HCT116 (cell line): Measurements from ENCODE around the gene ABCC11. TPM values are rescaled to one million over a fixed set of nuclear protein-coding genes. Genes with fewer than 3 reads are reported as not detected.

Source experiments
- ATAC-seq: fragments of 200-7000 bp; cut with Tn5 transposase; 2 replicates; pipeline ENCODE4 v1.9.1; 2020; ENCODE audit warnings: mild to moderate bottlenecking, moderate library complexity
- BruUV-seq: library from RNA; stranded (reverse); fragments of 400-500 nt; replicated peaks from 2 replicates; lab custom pipeline; 2021; lab: Mats Ljungman, UMichigan
- CTCF ChIA-PET: fragments of 300-600 bp; sonication (Branson Sonifier 250); formaldehyde crosslinking; loops from one replicate; lab custom pipeline; 2021; ENCODE audit warnings: antibody characterized with exemption; lab: Charles Lee
- POLR2A ChIA-PET: fragments of 300-600, 350-600 bp; sonication (Branson Sonifier 250); formaldehyde crosslinking; loops from one replicate; lab custom pipeline; 2021; ENCODE audit warnings: antibody characterized with exemption; lab: Charles Lee
- RAD21 ChIA-PET, 2 experiments: fragments of 300-600 bp; sonication (Branson Sonifier 250); formaldehyde crosslinking; loops; one replicate each; lab custom pipeline; 2023; ENCODE audit warnings: low total read pairs in 2 of 2; ENCODE audit not compliant: uncharacterized antibody in 2 of 2, unreplicated experiment in 2 of 2, low non-redundant PET in 1 of 2; lab: Charles Lee
- DNase-seq: peaks from one replicate; pipeline ENCODE4 v3.0.0-alpha.2; 2010; ENCODE audit warnings: low read depth, low spot score
- H2AFZ ChIP-seq: fragments of 200-600 bp; shearing (Covaris generic), sonication (generic); 2 replicates; pipeline ENCODE4 v1.6.1; 2017; ENCODE audit warnings: low read depth, mixed run types, mixed read lengths, antibody characterized with exemption, low read length; ENCODE audit not compliant: poor library complexity, severe bottlenecking
- H3K27ac ChIP-seq: 2 replicates; pipeline ENCODE4 v1.5.1; 2012; ENCODE audit warnings: low read depth, low read length
- H3K27me3 ChIP-seq: fragments of 200-600 bp; sonication (generic); 2 replicates; pipeline ENCODE4 v1.6.1; 2016; ENCODE audit warnings: mixed run types, low read length, mixed read lengths; ENCODE audit not compliant: insufficient read depth
- H3K36me3 ChIP-seq, 2 experiments: fragments of 200-500 bp in 1 of 2; fragments of 200-600 bp in 1 of 2; sonication (Bioruptor generic) in 1 of 2; sonication (generic) in 1 of 2; 2 replicates each; pipeline versions ENCODE4 v1.5.1 to v1.6.1; 2014 to 2016; ENCODE audit warnings: low read length in 2 of 2, inconsistent platforms in 1 of 2, mixed read lengths in 1 of 2, mixed run types in 1 of 2; ENCODE audit not compliant: insufficient read depth in 2 of 2, control insufficient read depth in 1 of 2
- H3K4me1 ChIP-seq, 2 experiments: fragments of 200-600 bp in 1 of 2; sonication (generic) in 1 of 2; 2 replicates each; pipeline versions ENCODE4 v1.5.1 to v1.6.1; 2012 to 2017; ENCODE audit warnings: low read length in 2 of 2, inconsistent platforms in 1 of 2, mild to moderate bottlenecking in 1 of 2, mixed read lengths in 1 of 2, mixed run types in 1 of 2, moderate library complexity in 1 of 2; ENCODE audit not compliant: insufficient read depth in 2 of 2, control insufficient read depth in 1 of 2
- H3K4me2 ChIP-seq: fragments of 200-600 bp; sonication (generic); 2 replicates; pipeline ENCODE4 v1.6.1; 2017; ENCODE audit warnings: mixed run types, low read length, mixed read lengths
- H3K4me3 ChIP-seq, 2 experiments: fragments of 200-600 bp in 1 of 2; sonication (generic) in 1 of 2; replicated peaks in 1 of 2; 2 replicates each; pipeline ENCODE4 v1.5.1; 2011 to 2016; ENCODE audit warnings: low read length in 2 of 2, control low read depth in 1 of 2, low read depth in 1 of 2, mild to moderate bottlenecking in 1 of 2, mixed read lengths in 1 of 2, mixed run types in 1 of 2
- H3K79me2 ChIP-seq: fragments of 200-600 bp; sonication (generic); 2 replicates; pipeline ENCODE4 v1.6.1; 2017; ENCODE audit warnings: mild to moderate bottlenecking, mixed run types, low read length, moderate library complexity, mixed read lengths; ENCODE audit not compliant: insufficient read depth
- H3K9ac ChIP-seq: fragments of 200-600 bp; sonication (generic); 2 replicates; pipeline ENCODE4 v1.6.1; 2016; ENCODE audit warnings: low read length, mixed read lengths
- H3K9me2 ChIP-seq: fragments of 200-600 bp; sonication (generic), shearing (Covaris generic); 2 replicates; pipeline ENCODE4 v1.6.1; 2017; ENCODE audit warnings: mixed run types, mild to moderate bottlenecking, moderate library complexity; ENCODE audit not compliant: insufficient read depth
- H3K9me3 ChIP-seq, 2 experiments: fragments of 200-500 bp in 1 of 2; fragments of 200-600 bp in 1 of 2; sonication (Bioruptor generic) in 1 of 2; sonication (generic) in 1 of 2; 2 replicates each; pipeline ENCODE4 v1.6.1; 2014 to 2017; ENCODE audit warnings: low read length in 2 of 2, mixed read lengths in 2 of 2, inconsistent platforms in 1 of 2, low read depth in 1 of 2, mild to moderate bottlenecking in 1 of 2, mixed run types in 1 of 2, moderate library complexity in 1 of 2; ENCODE audit not compliant: control insufficient read depth in 1 of 2, insufficient read depth in 1 of 2
- H4K20me1 ChIP-seq: fragments of 200-600 bp; sonication (generic), shearing (Covaris generic); 2 replicates; pipeline ENCODE4 v1.6.1; 2017; ENCODE audit warnings: mixed run types, mild to moderate bottlenecking, moderate library complexity; ENCODE audit not compliant: insufficient read depth
- CBX3 ChIP-seq: IDR thresholded peaks from 2 replicates; pipeline ENCODE4 v1.6.1; 2012; ENCODE audit warnings: low read depth
- CEBPB ChIP-seq: IDR thresholded peaks from 2 replicates; pipeline ENCODE4 v1.6.1; 2012; ENCODE audit warnings: low read depth
- EGR1 ChIP-seq: IDR thresholded peaks from 2 replicates; pipeline ENCODE4 v1.6.1; 2012; ENCODE audit warnings: low read depth
- EZH2 ChIP-seq: fragments of 200-600 bp; sonication (generic); IDR thresholded peaks from 2 replicates; pipeline ENCODE4 v1.6.1; 2017; ENCODE audit warnings: antibody characterized with exemption, mixed run types
- EZH2phosphoT487 ChIP-seq: fragments of 200-600 bp; IDR thresholded peaks from 2 replicates; pipeline ENCODE4 v1.6.1; 2018; ENCODE audit warnings: antibody characterized with exemption, borderline replicate concordance
- MAX ChIP-seq: IDR thresholded peaks from 2 replicates; pipeline ENCODE4 v1.6.1; 2012
- POLR2A ChIP-seq: IDR thresholded peaks from 2 replicates; pipeline ENCODE4 v1.7.0; 2011; ENCODE audit warnings: borderline replicate concordance; ENCODE audit not compliant: insufficient read depth, insufficient read length; ENCODE audit errors: extremely low read depth
- POLR2AphosphoS5 ChIP-seq: IDR thresholded peaks from 2 replicates; pipeline ENCODE4 v1.6.1; 2011; ENCODE audit warnings: mild to moderate bottlenecking, low read depth, low read length, moderate library complexity
- RAD21 ChIP-seq: IDR thresholded peaks from 2 replicates; pipeline ENCODE4 v1.6.1; 2012; ENCODE audit warnings: low read depth, mild to moderate bottlenecking
- SP1 ChIP-seq: IDR thresholded peaks from 2 replicates; pipeline ENCODE4 v1.6.1; 2012; ENCODE audit warnings: low read depth
- SRF ChIP-seq: IDR thresholded peaks from 2 replicates; pipeline ENCODE4 v1.6.1; 2012; ENCODE audit warnings: low read depth
- TCF7L2 ChIP-seq: IDR thresholded peaks from 2 replicates; pipeline ENCODE4 v1.7.0; 2011; ENCODE audit warnings: borderline replicate concordance, inconsistent platforms; ENCODE audit not compliant: insufficient read depth, insufficient read length; ENCODE audit errors: extremely low read depth
- YY1 ChIP-seq: IDR thresholded peaks from 2 replicates; pipeline ENCODE4 v1.6.1; 2011; ENCODE audit warnings: low read length, low read depth, moderate library complexity, mild to moderate bottlenecking; ENCODE audit not compliant: insufficient replicate concordance; ENCODE audit errors: extremely low read depth
- ZBTB33 ChIP-seq: IDR thresholded peaks from 2 replicates; pipeline ENCODE4 v1.6.1; 2011; ENCODE audit warnings: mild to moderate bottlenecking, low read length, moderate library complexity; ENCODE audit not compliant: insufficient replicate concordance; ENCODE audit errors: extremely low read depth
- ZFX ChIP-seq: fragments of 450-650 bp; IDR thresholded peaks from 2 replicates; pipeline ENCODE4 v1.6.1; 2017
- ZNF274 ChIP-seq: fragments of 200-500 bp; sonication (Bioruptor generic); IDR thresholded peaks from 2 replicates; pipeline ENCODE4 v1.6.1; 2014; ENCODE audit warnings: mild to moderate bottlenecking, low read depth, low read length, inconsistent platforms
- intact Hi-C: fragments of 100-400 bp; cut with micrococcal nuclease; formaldehyde crosslinking; loops from 2 replicates; pipeline ENCODE4 v1.10.0; 2022
- total RNA-seq: library from RNA; stranded (reverse); gene quantifications from one replicate; pipeline ENCODE4 v1.2.1, GENCODE V29; 2021; ENCODE audit not compliant: unreplicated experiment
- TF ChIP-seq, protein P1 (sequence below), 3 experiments: fragments of 200-600 bp in 1 of 3; sonication (generic) in 1 of 3; IDR thresholded peaks in 2 of 3; conservative IDR thresholded peaks in 1 of 3; 2 replicates each; pipeline ENCODE4 v1.5.1; 2012 to 2017; ENCODE audit warnings: low read depth in 2 of 3, low read length in 2 of 3, antibody characterized with exemption in 1 of 3, borderline replicate concordance in 1 of 3, control low read depth in 1 of 3, mild to moderate bottlenecking in 1 of 3, mixed read lengths in 1 of 3, mixed run types in 1 of 3, moderate library complexity in 1 of 3; ENCODE audit not compliant: insufficient read depth in 1 of 3
- TF ChIP-seq, protein P2 (sequence below): IDR thresholded peaks from 2 replicates; pipeline ENCODE4 v1.6.1; 2012

ABCC11 gene
- total RNA-seq, 1 experiment from 2014 or later: 0.54 TPM

- POLR2A ChIA-PET: no interaction called here
- no peak overlapping the region for H3K4me2 ChIP-seq
- H4K20me1 ChIP-seq: no peaks in the 10 kb centered on the region
- H3K4me1 ChIP-seq: no peaks in the 10 kb centered on the region
- H3K27ac ChIP-seq: no peak overlapping the region
- BruUV-seq: no TSS peak
- H3K27me3 ChIP-seq: no peaks in the 10 kb centered on the region
- intact Hi-C loops: no loop called here
- H2AFZ ChIP-seq: no peak overlapping the region
- 0 out of 4 replicates have a peak, but pooled peaks cover 0 to 1% of the 10 kb centered on the region in 2 experiments for H3K36me3 ChIP-seq
- no peak for ATAC-seq
- no peaks in the 10 kb centered on the region for H3K9me2 ChIP-seq
- no peak overlapping the region for H3K9ac ChIP-seq
- TF ChIP-seq TCF7L2 (no peak), YY1 (no peak), EZH2 (no peak), ZFX (no peak), EZH2phosphoT487 (no peak)
- TF ChIP-seq, all 23 proteins: peak for 0
- ChIA-PET RAD21 (no interaction called here), CTCF (no interaction called here)
- Histone ChIP-seq H3K9me3 (no peaks in the 10 kb centered on the region), H3K79me2 (no peaks in the 10 kb centered on the region; the same call in 1 of the 2 replicates), H3K4me3 (no peak overlapping the region)
- no peak for DNase-seq
These were observed 28.8 kb upstream of the ABCC11 start for GRCh38 chr16:48276102-48276501.

- H3K9me3 ChIP-seq: no peaks in the 10 kb centered on the region
- H3K27ac ChIP-seq: no peak overlapping the region
- ChIA-PET POLR2A (no interaction called here), RAD21 (no interaction called here), CTCF (no interaction called here)
- no peak for DNase-seq
- no peak overlapping the region for H3K4me2 ChIP-seq
- no peak overlapping the region for H2AFZ ChIP-seq
- intact Hi-C loops: no loop called here
- H3K9me2 ChIP-seq: no peaks in the 10 kb centered on the region
- 0 out of 4 replicates have a peak, but pooled peaks cover 2 to 3% of the 10 kb centered on the region in 2 experiments for H3K36me3 ChIP-seq
- H3K27me3 ChIP-seq: no peaks in the 10 kb centered on the region
- no peaks in the 10 kb centered on the region for H4K20me1 ChIP-seq
- H3K4me1 ChIP-seq: no peaks in the 10 kb centered on the region
- no peak overlapping the region for H3K9ac ChIP-seq
- no TSS peak for BruUV-seq
- no peak for ATAC-seq
- no peaks in the 10 kb centered on the region for H3K79me2 ChIP-seq
- H3K4me3 ChIP-seq: no peak overlapping the region
- TF ChIP-seq RAD21 (no peak), POLR2AphosphoS5 (no peak), ZNF274 (no peak), CEBPB (no peak), CBX3 (no peak), ZFX (no peak), POLR2A (no peak), ZBTB33 (no peak), EZH2phosphoT487 (no peak), SP1 (no peak), MAX (no peak), YY1 (no peak), SRF (no peak), EGR1 (no peak)
- TF ChIP-seq, protein P1, sequence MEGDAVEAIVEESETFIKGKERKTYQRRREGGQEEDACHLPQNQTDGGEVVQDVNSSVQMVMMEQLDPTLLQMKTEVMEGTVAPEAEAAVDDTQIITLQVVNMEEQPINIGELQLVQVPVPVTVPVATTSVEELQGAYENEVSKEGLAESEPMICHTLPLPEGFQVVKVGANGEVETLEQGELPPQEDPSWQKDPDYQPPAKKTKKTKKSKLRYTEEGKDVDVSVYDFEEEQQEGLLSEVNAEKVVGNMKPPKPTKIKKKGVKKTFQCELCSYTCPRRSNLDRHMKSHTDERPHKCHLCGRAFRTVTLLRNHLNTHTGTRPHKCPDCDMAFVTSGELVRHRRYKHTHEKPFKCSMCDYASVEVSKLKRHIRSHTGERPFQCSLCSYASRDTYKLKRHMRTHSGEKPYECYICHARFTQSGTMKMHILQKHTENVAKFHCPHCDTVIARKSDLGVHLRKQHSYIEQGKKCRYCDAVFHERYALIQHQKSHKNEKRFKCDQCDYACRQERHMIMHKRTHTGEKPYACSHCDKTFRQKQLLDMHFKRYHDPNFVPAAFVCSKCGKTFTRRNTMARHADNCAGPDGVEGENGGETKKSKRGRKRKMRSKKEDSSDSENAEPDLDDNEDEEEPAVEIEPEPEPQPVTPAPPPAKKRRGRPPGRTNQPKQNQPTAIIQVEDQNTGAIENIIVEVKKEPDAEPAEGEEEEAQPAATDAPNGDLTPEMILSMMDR (IDR thresholded peaks at IDR 0.05 in 2 of 3, conservative IDR thresholded peaks at IDR 0.05 in 1 of 3; ENCODE audit: borderline replicate concordance in 1 of 3, insufficient read depth in 1 of 3, low read depth in 2 of 3, low read length in 2 of 3): no peak
- TF ChIP-seq, protein P2, sequence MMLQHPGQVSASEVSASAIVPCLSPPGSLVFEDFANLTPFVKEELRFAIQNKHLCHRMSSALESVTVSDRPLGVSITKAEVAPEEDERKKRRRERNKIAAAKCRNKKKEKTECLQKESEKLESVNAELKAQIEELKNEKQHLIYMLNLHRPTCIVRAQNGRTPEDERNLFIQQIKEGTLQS: no peak
These were observed 27.1 kb upstream of the ABCC11 start for GRCh38 chr16:48274476-48274875.
